HG02610 (cell line): ENCODE results near the gene NTHL1.
A peak's percentile ranks its signal among the peaks of the same experiment; 100 is the strongest.

ENCODE experiments used
- ATAC-seq: cut with Tn5 transposase; IDR thresholded peaks from one replicate; pipeline ENCODE4 v1.9.1; 2021; ENCODE audit warnings: mild to moderate bottlenecking, moderate library complexity; ENCODE audit not compliant: unreplicated experiment

Gene NTHL1

GRCh38 chr16:2047330-2048115 is at the start of gene NTHL1, which contains the start of gene TSC2:
TSS of gene NTHL1 (minus strand) at chr16:2047834. CDS start at chr16:2047823, 11 bp downstream.
TSS of gene TSC2 (plus strand) at chr16:2047985. CDS start at chr16:2048616, 631 bp downstream.
- ATAC-seq: peak; percentile 86

DNA sequence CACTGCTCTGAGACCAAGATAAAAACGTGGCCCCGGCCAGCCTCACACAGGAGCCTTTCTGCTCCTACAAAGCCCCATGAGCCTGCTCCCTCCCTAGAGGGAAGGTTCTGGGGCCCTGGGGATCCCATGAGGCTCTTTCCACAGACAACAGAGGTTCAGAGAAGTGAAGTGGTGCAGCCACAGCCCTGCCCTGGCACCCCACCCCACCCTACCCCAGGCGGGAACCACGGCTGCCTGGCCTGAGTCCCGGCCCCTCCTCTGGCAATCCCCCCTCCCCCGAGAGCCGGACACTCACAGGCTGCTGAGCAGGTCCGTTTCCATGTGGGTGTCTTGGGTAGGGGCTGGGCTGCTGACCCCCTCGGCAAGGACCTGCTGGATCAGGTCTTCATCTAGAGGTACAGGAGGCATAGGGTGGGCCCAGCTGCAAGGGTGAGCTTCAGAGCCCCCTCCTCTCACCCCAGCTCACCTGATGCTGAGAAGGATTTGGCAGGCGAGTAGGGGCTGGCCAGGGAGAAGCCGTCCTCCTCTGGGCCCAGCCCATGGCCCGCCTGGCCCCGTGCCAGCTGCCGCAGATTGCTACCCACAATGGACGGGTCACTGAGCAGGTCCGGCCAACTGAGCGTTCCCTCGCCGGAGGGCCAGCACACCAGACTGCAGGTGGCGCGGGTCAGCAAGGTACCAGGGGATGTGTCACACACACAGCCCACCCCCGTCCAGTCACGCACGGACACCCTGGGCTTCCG is 49.4 kb upstream of the NTHL1 start:
- ATAC-seq: no peak

GRCh38 chr16:2095918-2096582 is 48.4 kb upstream of the NTHL1 start:
- no peak for ATAC-seq

DNA sequence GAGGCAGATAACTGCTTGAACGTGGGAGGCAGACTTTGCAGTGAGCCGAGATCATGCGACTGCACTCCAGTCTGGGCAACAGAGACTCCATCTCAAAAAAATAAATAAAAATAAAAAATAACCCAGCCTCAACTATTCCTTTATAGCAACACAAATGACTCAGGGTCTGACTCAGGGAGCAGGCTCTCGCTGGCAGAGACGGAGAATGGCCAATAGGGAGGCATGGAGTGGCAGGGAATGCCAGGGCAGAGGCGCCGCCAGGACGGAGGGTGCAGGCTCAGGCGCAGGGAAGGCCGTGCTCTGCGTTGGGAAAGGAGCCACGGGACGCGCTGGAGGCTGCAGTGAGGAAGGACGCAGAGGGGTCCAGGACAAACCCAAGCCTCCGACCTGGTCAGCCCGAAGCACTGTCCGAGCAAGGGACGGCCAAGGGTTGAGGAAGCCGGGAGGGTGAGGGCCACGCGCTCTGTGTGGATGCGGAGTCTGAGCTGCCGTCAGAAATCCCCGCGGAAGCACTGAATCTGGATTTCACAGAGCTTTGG is 47.8 kb upstream of the NTHL1 start:
- no peak for ATAC-seq

DNA sequence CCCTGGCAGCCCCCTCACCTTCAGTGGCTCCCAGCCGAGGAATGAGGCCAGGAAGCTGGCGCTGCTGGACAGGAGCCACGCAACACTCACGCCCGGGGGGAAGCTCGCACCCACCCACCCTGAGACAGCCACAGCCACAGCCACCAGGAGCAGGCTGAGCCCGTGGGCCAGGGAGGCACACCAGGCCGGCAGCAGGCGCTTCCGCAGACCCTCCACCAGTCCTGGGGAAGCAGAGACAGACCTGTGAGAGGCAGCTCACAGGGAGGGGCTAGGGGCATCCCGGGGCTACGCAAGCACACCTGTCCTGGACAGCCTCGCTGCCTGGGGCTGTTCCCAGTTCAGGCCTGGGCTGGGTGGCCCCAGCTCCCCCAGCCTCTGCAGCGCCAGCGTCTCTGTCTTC is 46.2 kb upstream of the NTHL1 start:
- no peak for ATAC-seq

DNA sequence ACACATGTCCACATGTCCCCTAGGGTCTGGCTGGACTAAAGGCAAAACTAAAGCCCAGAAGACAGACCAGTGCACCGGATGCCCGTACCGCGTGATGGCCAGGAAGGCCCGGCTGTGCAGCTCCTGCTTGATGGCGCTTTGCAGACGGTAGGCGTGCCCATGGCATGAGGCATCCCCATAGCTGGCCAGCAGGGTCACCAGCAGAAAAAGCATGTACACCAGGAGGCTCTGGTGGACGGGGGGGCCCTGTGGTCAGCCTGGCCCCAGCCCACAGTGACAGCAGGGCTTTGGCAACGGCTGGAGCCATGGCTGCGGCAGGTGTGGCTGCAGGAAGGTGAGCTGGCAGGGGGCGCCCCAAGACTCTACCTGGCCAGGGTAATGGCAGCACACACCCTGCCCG is 45.2 kb upstream of the NTHL1 start:
- ATAC-seq: no peak

- no peak for ATAC-seq
Measured at GRCh38 chr16:2092256-2092620, 44.6 kb upstream of the NTHL1 start.

GRCh38 chr16:2091547-2092255 is 44.1 kb upstream of the NTHL1 start:
- ATAC-seq: no peak

DNA sequence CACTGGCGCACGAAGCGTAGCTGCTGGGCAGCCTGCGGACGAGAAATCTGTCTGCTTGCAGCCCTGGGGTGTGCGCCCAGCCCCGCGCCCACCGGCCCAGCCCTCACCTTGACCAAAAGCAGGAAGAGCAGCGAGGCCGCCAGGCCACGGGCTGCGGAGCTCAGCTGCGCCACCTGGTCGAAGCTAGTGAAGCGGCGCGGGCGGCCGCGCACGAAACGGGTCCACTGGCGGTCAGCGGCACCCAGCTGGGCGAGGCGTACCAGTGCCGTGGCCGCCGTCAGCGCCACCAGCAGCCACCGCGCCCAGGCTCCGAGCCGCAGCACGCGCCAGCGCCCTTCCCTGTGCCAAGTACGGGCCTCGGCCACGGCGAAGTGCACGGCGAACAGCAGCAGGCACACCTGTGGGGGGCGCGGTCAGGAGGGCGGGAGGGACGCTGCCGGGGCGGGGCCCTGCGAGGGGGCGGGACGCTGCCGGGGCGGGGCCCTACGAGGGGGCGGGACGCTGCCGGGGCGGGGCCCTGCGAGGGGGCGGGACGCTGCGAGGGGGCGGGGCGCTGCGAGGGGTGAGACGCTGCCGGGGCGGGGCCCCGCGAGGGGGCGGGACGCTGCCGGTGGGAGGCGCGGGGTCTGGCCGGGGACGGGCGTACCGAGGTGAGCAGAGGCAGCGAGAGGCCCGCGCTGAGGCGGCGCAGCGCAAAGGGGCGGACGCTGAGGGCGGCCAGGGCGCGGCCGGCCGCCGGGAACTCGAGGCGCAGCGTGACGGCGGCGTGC is 43.3 kb upstream of the NTHL1 start:
- ATAC-seq: no peak

DNA sequence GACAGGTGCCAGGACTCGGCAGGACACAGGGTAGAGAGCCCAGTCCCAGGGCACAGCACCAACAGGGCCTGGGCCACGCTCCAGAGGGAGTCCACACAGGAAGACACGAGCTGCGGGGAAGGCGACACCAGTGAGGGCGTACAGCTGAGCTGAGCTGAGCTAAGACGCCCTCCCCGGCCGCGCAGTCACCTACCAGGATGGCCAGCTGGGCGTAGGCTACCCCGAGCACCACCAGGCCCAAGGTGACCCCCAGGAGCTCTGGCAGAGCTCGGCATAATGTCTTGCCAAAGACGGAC is 42.8 kb upstream of the NTHL1 start:
- ATAC-seq: no peak

- ATAC-seq: no peak
Measured at GRCh38 chr16:2089706-2090480, 42.3 kb upstream of the NTHL1 start.

- no peak for ATAC-seq
Measured at GRCh38 chr16:2088759-2089358, 41.2 kb upstream of the NTHL1 start.

DNA sequence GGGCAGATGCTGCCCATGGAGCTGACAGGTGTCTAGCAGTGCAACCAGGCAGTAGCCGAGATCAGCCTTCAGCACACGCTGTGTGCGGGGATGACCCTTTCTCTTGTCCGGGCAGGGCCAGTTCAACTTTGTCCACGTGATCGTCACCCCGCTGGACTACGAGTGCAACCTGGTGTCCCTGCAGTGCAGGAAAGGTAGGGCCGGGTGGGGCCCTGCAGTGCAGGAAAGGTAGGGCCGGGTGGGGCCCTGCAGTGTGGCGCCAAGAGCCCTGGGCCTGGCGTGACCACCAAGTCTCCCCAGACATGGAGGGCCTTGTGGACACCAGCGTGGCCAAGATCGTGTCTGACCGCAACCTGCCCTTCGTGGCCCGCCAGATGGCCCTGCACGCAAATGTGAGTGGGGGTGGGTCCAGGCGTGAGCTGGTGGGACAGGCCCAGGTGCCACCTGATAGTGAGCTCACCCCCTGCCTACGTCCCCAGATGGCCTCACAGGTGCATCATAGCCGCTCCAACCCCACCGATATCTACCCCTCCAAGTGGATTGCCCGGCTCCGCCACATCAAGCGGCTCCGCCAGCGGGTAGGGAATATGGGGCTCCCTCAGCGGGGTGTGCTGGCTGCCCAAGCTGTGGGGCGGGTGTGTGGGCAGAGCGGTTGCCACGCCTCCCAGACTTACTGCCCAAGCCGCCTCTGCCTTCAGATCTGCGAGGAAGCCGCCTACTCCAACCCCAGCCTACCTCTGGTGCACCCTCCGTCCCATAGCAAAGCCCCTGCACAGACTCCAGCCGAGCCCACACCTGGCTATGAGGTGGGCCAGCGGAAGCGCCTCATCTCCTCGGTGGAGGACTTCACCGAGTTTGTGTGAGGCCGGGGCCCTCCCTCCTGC is 40.4 kb upstream of the NTHL1 start:
- ATAC-seq: no peak

DNA sequence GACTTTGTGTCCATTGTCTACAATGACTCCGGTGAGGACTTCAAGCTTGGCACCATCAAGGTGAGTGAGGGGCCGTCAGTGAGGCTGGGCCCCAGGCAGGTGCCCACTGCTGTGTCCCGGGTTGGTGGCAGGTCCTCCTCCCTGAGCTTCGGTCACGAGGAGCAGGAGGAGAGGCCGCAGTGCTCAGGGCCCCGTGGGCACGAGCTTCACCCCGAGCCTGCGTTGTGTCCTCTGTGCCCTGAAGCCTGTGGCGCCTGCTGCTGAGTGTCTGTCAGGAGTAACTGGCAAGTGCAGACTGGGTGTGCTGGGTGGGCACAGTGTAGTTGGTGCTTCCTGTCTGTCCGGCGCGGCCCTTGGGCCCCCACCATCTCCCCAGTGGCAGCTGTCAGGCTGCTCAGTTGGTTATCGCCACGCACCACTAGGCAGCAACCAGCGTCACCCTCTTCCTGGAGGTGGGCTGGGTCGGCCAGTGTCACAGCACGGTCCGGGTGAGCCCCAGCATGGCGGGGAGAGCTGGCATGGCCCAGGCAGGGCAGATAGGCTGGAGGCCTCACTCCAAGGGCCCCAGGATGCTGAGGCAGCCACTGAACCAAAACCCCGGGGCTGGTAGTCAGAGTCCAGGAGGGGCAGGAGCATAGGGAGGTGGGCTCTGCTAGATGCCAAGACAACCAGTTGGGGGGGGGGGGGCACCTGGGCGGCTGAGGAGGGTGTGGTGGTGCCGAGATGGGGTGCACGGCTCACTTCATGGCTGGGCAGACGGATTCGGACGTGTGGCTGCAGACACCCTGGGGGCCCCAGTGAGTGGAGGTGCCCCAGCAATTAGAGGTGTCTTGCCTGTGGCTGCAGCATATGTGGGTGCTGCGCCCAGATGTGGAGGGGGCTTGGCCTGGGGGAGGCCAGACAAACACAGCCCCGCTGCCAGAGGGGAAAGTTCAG is 39.4 kb upstream of the NTHL1 start:
- ATAC-seq: no peak

- no peak for ATAC-seq
Measured at GRCh38 chr16:2086106-2086742, 38.6 kb upstream of the NTHL1 start.

DNA sequence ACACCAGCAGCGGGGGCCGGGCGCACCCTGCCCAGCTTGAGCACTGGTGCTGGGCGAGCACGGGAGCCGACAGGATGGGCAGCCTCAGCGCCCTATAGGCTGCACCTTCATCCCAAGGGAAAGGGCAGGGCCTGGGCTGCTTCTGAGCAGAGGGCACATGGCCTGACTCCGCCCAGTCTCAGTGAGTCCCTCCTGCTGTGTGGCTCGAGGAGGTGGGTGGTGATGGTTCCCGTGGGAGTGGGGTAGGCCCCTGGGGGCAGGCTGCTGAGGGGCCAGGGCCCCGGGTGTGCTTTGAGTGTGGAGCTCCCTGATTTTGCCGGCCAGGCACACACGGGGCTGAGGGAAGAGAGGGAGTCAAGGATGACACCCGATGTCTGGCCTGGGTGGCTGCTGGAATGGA is 38.0 kb upstream of the NTHL1 start:
- ATAC-seq: no peak
